ENCODE data around the gene PLEKHA6.

PLEKHA6 gene

GRCh38 chr1:204227996-204228785, 131.5 kb downstream of the PLEKHA6 start:
- no peak for TF ChIP-seq CTCF (IDR thresholded peaks at IDR 0.05; ENCODE audit: low read depth, low read length, poor library complexity, severe bottlenecking)
- TF ChIP-seq EZH2phosphoT487 (IDR thresholded peaks at IDR 0.05; ENCODE audit: borderline replicate concordance, low read length) = no peak
- H3K4me2 ChIP-seq (ENCODE audit: low read length) = no peak overlapping the region
- H3K27me3 ChIP-seq (ENCODE audit: control insufficient read depth, low read length) = peaks cover 7% of the 10 kb centered on the region
- H3K4me1 ChIP-seq (ENCODE audit: control insufficient read depth, low read length) = no peaks in the 10 kb centered on the region
- no peak overlapping the region for H3K4me3 ChIP-seq (ENCODE audit: low read length)
- no peaks in the 10 kb centered on the region for H4K20me1 ChIP-seq (ENCODE audit: control insufficient read depth, insufficient read depth, low read depth, low read length)
- no peaks in the 10 kb centered on the region for H3K9me3 ChIP-seq (ENCODE audit: control insufficient read depth, insufficient read depth, low read length)
- no peak overlapping the region for H3K27ac ChIP-seq (ENCODE audit: low read depth, low read length)
- no peaks in the 10 kb centered on the region for H3K79me2 ChIP-seq (ENCODE audit: control insufficient read depth, low read length)
- H3F3A ChIP-seq (ENCODE audit: control insufficient read depth, insufficient read depth) = no peaks in the 10 kb centered on the region
- no peaks in the 10 kb centered on the region for H3K9me2 ChIP-seq (replicated peaks; ENCODE audit: control insufficient read depth, low read length)
- H3K36me3 ChIP-seq (ENCODE audit: control insufficient read depth, low read length) = no peaks in the 10 kb centered on the region

GRCh38 chr1:204227351-204227750, 132.4 kb downstream of the PLEKHA6 start:
- H4K20me1 ChIP-seq (ENCODE audit: control insufficient read depth, insufficient read depth, low read depth, low read length) = no peaks in the 10 kb centered on the region
- H3K9me2 ChIP-seq (replicated peaks; ENCODE audit: control insufficient read depth, low read length) = no peaks in the 10 kb centered on the region
- no peaks in the 10 kb centered on the region for H3K9me3 ChIP-seq (ENCODE audit: control insufficient read depth, insufficient read depth, low read length)
- H3K4me1 ChIP-seq (ENCODE audit: control insufficient read depth, low read length) = no peaks in the 10 kb centered on the region
- H3K27ac ChIP-seq (ENCODE audit: low read depth, low read length) = no peak overlapping the region
- H3K27me3 ChIP-seq (ENCODE audit: control insufficient read depth, low read length) = peaks cover 7% of the 10 kb centered on the region
- H3K36me3 ChIP-seq (ENCODE audit: control insufficient read depth, low read length) = no peaks in the 10 kb centered on the region
- H3K4me2 ChIP-seq (ENCODE audit: low read length) = no peak overlapping the region
- no peak overlapping the region for H3K4me3 ChIP-seq (ENCODE audit: low read length)
- no peaks in the 10 kb centered on the region for H3F3A ChIP-seq (ENCODE audit: control insufficient read depth, insufficient read depth)
- H3K79me2 ChIP-seq (ENCODE audit: control insufficient read depth, low read length) = no peaks in the 10 kb centered on the region
- no peak for TF ChIP-seq CTCF (IDR thresholded peaks at IDR 0.05; ENCODE audit: low read depth, low read length, poor library complexity, severe bottlenecking)
- TF ChIP-seq EZH2phosphoT487 (IDR thresholded peaks at IDR 0.05; ENCODE audit: borderline replicate concordance, low read length) = no peak

- H3K4me2 ChIP-seq (ENCODE audit: low read length) = no peak overlapping the region
- no peaks in the 10 kb centered on the region for H3K4me1 ChIP-seq (ENCODE audit: control insufficient read depth, low read length)
- H3K9me3 ChIP-seq (ENCODE audit: control insufficient read depth, insufficient read depth, low read length) = no peaks in the 10 kb centered on the region
- H3F3A ChIP-seq (ENCODE audit: control insufficient read depth, insufficient read depth) = no peaks in the 10 kb centered on the region
- no peak overlapping the region for H3K4me3 ChIP-seq (ENCODE audit: low read length)
- H3K79me2 ChIP-seq (ENCODE audit: control insufficient read depth, low read length) = no peaks in the 10 kb centered on the region
- no peaks in the 10 kb centered on the region for H3K9me2 ChIP-seq (replicated peaks; ENCODE audit: control insufficient read depth, low read length)
- TF ChIP-seq EZH2phosphoT487 (IDR thresholded peaks at IDR 0.05; ENCODE audit: borderline replicate concordance, low read length) = no peak
- TF ChIP-seq CTCF (IDR thresholded peaks at IDR 0.05; ENCODE audit: low read depth, low read length, poor library complexity, severe bottlenecking) = no peak
- peaks cover 6% of the 10 kb centered on the region for H3K27me3 ChIP-seq (ENCODE audit: control insufficient read depth, low read length)
- no peaks in the 10 kb centered on the region for H4K20me1 ChIP-seq (ENCODE audit: control insufficient read depth, insufficient read depth, low read depth, low read length)
- no peaks in the 10 kb centered on the region for H3K36me3 ChIP-seq (ENCODE audit: control insufficient read depth, low read length)
- H3K27ac ChIP-seq (ENCODE audit: low read depth, low read length) = no peak overlapping the region
These were observed 133.6 kb downstream of the PLEKHA6 start for GRCh38 chr1:204225841-204226735.

Data from DOHH2 (cell line).